Measurements from ENCODE around the gene ARHGAP15.

GRCh38 chr2:143169105-143169504, 39.9 kb downstream of the ARHGAP15 start:
- no peak for TF ChIP-seq SUZ12 (IDR thresholded peaks at IDR 0.05; ENCODE audit: extremely low read depth, insufficient read depth, insufficient read length)
- no peak for TF ChIP-seq YY1 (IDR thresholded peaks at IDR 0.05; ENCODE audit: insufficient read depth, insufficient read length)
- no peak for TF ChIP-seq ZNF274 (IDR thresholded peaks at IDR 0.05; ENCODE audit: low read depth, low read length)

Data from NT2/D1 (cell line).